Measurements from ENCODE around the gene SORCS2. TPM values are rescaled to one million over a fixed set of nuclear protein-coding genes. Genes with fewer than 3 reads are reported as not detected.

Gene SORCS2
- total RNA-seq, 1 donor from 2014 or later: 5.2 TPM

GRCh38 chr4:7419961-7420660 is 227.8 kb downstream of the SORCS2 start:
- no peak overlapping the region for H3K4me3 ChIP-seq
- no peaks in the 10 kb centered on the region for H3K9me3 ChIP-seq (ENCODE audit: low read depth)
- H3K27ac ChIP-seq: no peak overlapping the region
- no peaks in the 10 kb centered on the region for H3K27me3 ChIP-seq
- TF ChIP-seq EZH2 (IDR thresholded peaks at IDR 0.05): no peak
- no peak for TF ChIP-seq CTCF (IDR thresholded peaks at IDR 0.05)
- TF ChIP-seq EZH2phosphoT487 (IDR thresholded peaks at IDR 0.05): no peak
- H2AFZ ChIP-seq (replicated peaks): no peak overlapping the region
- Mint-ChIP-seq H3K27ac (no peak overlapping the region), H3K27me3 (ENCODE audit: insufficient read depth, low read depth) (peaks cover 12% of the 10 kb centered on the region), H3K36me3 (no peaks in the 10 kb centered on the region), H3K4me1 (peaks cover 18% of the 10 kb centered on the region), H3K9me3 (no peaks in the 10 kb centered on the region), H3K4me3 (no peak overlapping the region)
- no peak for DNase-seq (ENCODE audit: low spot score)
- H3K9ac ChIP-seq: no peak overlapping the region
- H3K4me2 ChIP-seq: no peak overlapping the region
- H3F3A ChIP-seq (ENCODE audit: low read depth): no peaks in the 10 kb centered on the region
- no peaks in the 10 kb centered on the region for H3K79me2 ChIP-seq (ENCODE audit: low read depth)
- H4K20me1 ChIP-seq (ENCODE audit: low read depth): no peaks in the 10 kb centered on the region
- peaks cover 5% of the 10 kb centered on the region for H3K4me1 ChIP-seq
- no peaks in the 10 kb centered on the region for H3K36me3 ChIP-seq

DNA sequence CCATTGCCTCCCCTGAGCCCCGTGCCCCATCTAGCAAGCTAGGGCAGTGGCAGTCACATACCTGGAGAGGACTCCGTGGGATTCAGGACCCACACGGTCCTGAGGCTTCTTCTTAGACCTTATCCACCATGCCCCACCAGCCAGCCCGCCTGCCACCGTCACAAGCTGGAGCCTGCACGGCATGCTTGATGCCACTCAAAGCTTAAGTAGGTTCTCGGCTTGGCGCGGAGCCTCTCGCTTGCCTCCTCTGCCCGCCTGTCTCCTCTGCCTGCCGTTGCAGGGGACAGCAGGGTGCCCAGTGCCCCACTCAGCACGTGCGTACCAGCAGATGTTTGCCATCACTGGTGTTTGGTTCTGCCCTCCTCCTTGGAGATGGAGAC is 228.3 kb downstream of the SORCS2 start:
- no peaks in the 10 kb centered on the region for H3K36me3 Mint-ChIP-seq
- no peak overlapping the region for H3K27ac ChIP-seq
- H3K9me3 Mint-ChIP-seq: no peaks in the 10 kb centered on the region
- no peaks in the 10 kb centered on the region for H3K9me3 ChIP-seq (ENCODE audit: low read depth)
- H3K36me3 ChIP-seq: no peaks in the 10 kb centered on the region
- peak overlapping the region; percentile 69 for H3K27ac Mint-ChIP-seq
- H3K4me3 ChIP-seq: no peak overlapping the region
- no peak for TF ChIP-seq EZH2 (IDR thresholded peaks at IDR 0.05)
- TF ChIP-seq EZH2phosphoT487 (IDR thresholded peaks at IDR 0.05): no peak
- TF ChIP-seq CTCF (IDR thresholded peaks at IDR 0.05): no peak
- no peak overlapping the region for H3K9ac ChIP-seq
- no peaks in the 10 kb centered on the region for H3K4me1 ChIP-seq
- H3K4me1 Mint-ChIP-seq: peaks cover 17% of the 10 kb centered on the region
- no peak overlapping the region for H3K4me3 Mint-ChIP-seq
- no peaks in the 10 kb centered on the region for H3K79me2 ChIP-seq (ENCODE audit: low read depth)
- no peaks in the 10 kb centered on the region for H3F3A ChIP-seq (ENCODE audit: low read depth)
- DNase-seq (ENCODE audit: low spot score): no peak
- H2AFZ ChIP-seq (replicated peaks): no peak overlapping the region
- peaks cover 12% of the 10 kb centered on the region for H3K27me3 Mint-ChIP-seq (ENCODE audit: insufficient read depth, low read depth)
- H3K4me2 ChIP-seq: no peak overlapping the region
- no peaks in the 10 kb centered on the region for H3K27me3 ChIP-seq
- H4K20me1 ChIP-seq (ENCODE audit: low read depth): no peaks in the 10 kb centered on the region

DNA sequence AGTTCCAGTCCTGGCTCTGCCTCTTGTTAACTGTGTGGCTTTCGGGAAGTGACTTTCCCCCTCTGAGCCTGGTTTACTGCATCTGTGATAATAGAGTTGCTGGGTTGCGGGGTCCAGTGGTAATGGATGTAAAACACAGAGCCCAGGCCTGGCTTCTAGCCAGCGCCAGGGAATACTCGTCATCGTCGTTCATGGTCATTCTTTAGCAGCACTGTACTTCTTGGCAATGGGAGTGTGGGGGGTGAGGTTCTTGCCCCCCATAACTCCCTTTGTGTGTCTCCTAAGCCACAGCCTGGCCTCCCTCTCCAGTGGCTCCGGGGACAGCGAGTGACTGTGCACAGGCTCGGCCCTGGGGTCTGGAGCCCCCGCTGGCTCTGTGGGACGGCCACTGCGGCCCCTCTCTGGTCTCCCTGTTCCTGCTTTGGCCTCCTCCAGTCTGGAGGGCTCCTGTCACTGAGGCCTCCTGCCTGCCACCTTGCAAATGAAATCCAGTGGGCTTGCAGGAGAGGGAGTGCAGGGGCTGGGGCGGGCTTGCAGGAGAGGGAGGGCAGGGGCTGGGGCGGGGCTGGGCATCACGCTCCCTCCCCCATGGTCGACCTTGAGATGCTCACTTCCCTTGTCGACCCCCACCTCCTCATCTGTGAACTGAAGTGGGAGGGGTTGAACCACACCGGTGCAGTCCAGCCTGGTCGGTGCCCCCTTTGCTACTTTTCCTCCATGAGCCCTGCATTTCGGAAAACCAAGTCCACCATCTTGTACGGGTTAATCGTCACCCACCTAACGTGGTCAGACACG is 229.2 kb downstream of the SORCS2 start:
- TF ChIP-seq CTCF (IDR thresholded peaks at IDR 0.05): no peak
- TF ChIP-seq EZH2 (IDR thresholded peaks at IDR 0.05): no peak
- Histone ChIP-seq H4K20me1 (ENCODE audit: low read depth) (no peaks in the 10 kb centered on the region), H3K9ac (no peak overlapping the region), H3K4me3 (no peak overlapping the region), H3K4me1 (no peaks in the 10 kb centered on the region), H2AFZ (replicated peaks) (no peak overlapping the region), H3K79me2 (ENCODE audit: low read depth) (no peaks in the 10 kb centered on the region), H3K4me2 (no peak overlapping the region), H3K36me3 (no peaks in the 10 kb centered on the region), H3K27ac (no peak overlapping the region), H3K27me3 (no peaks in the 10 kb centered on the region), H3K9me3 (ENCODE audit: low read depth) (no peaks in the 10 kb centered on the region), H3F3A (ENCODE audit: low read depth) (no peaks in the 10 kb centered on the region)
- DNase-seq (ENCODE audit: low spot score): no peak
- no peaks in the 10 kb centered on the region for H3K36me3 Mint-ChIP-seq
- H3K9me3 Mint-ChIP-seq: no peaks in the 10 kb centered on the region
- H3K27me3 Mint-ChIP-seq (ENCODE audit: insufficient read depth, low read depth): peaks cover 12% of the 10 kb centered on the region
- H3K27ac Mint-ChIP-seq: peak overlapping the region; percentile 86
- no peak overlapping the region for H3K4me3 Mint-ChIP-seq
- H3K4me1 Mint-ChIP-seq: peaks cover 13% of the 10 kb centered on the region

All from neural progenitor cell (in vitro differentiated cells).